Esophagus squamous epithelium (tissue), 4 donors: ENCODE results near the gene MRPS14.

Experiments
- CTCF ChIP-seq, 6 experiments: fragments of 450-650 bp in 4 of 6; fragments of 200-600 bp in 2 of 6; sonication (generic) in 2 of 6; IDR thresholded peaks; one replicate each; pipeline ENCODE4 v1.5.1; 2016 to 2019; ENCODE audit warnings: antibody characterized with exemption in 6 of 6, mild to moderate bottlenecking in 4 of 6, moderate library complexity in 4 of 6
- POLR2A ChIP-seq, 4 donors: fragments of 450-650 bp; IDR thresholded peaks; one replicate each; pipeline ENCODE4 v1.6.1; 2017; ENCODE audit warnings: antibody characterized with exemption in 4 of 4, mild to moderate bottlenecking in 4 of 4, moderate library complexity in 3 of 4

- TF ChIP-seq CTCF (IDR thresholded peaks at IDR 0.05) (no peak), POLR2A (IDR thresholded peaks at IDR 0.05) (no peak)
These were observed 58.3 kb downstream of the MRPS14 start for GRCh38 chr1:174964972-174965361.
